Choroid plexus epithelial cell (primary cell): ENCODE measurements around the gene SLC6A14.
A peak's percentile ranks its signal among the peaks of the same experiment; 100 is the strongest.

ENCODE experiments used
- DNase-seq: peaks from one replicate; pipeline ENCODE4 v3.0.0-alpha.2; 2010; ENCODE audit warnings: low read depth
- H3K4me3 ChIP-seq: 2 replicates; pipeline ENCODE4 v1.5.1; 2011; ENCODE audit warnings: low read depth, mild to moderate bottlenecking, control low read depth, low read length, moderate library complexity
- TF ChIP-seq, protein P1 (sequence below): conservative IDR thresholded peaks from 2 replicates; pipeline ENCODE4 v1.5.1; 2011; ENCODE audit warnings: low read depth, mild to moderate bottlenecking, control low read depth, inconsistent platforms, low read length, moderate library complexity

The SLC6A14 gene

DNA sequence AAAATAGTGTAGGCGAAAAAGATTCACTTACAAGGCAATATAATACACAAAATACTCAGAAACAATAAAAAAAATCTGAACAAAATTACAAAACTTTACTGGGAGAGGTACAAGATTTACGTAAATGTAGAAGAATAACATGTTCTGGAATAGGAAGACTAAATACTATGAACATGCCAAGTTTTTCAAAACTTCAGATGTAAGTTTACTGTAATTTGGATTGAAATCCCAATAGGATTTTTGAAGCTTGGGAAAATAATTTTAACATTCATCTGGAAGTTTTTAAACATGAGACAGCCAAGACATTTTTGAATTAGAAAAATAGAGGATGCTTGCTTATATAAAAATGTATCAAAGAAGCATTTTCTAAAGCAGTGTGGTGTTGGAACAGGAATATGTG, 56.9 kb downstream of the SLC6A14 start:
- TF ChIP-seq, protein P1, sequence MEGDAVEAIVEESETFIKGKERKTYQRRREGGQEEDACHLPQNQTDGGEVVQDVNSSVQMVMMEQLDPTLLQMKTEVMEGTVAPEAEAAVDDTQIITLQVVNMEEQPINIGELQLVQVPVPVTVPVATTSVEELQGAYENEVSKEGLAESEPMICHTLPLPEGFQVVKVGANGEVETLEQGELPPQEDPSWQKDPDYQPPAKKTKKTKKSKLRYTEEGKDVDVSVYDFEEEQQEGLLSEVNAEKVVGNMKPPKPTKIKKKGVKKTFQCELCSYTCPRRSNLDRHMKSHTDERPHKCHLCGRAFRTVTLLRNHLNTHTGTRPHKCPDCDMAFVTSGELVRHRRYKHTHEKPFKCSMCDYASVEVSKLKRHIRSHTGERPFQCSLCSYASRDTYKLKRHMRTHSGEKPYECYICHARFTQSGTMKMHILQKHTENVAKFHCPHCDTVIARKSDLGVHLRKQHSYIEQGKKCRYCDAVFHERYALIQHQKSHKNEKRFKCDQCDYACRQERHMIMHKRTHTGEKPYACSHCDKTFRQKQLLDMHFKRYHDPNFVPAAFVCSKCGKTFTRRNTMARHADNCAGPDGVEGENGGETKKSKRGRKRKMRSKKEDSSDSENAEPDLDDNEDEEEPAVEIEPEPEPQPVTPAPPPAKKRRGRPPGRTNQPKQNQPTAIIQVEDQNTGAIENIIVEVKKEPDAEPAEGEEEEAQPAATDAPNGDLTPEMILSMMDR: no peak
- no peak for DNase-seq
- no peak overlapping the region for H3K4me3 ChIP-seq

DNA sequence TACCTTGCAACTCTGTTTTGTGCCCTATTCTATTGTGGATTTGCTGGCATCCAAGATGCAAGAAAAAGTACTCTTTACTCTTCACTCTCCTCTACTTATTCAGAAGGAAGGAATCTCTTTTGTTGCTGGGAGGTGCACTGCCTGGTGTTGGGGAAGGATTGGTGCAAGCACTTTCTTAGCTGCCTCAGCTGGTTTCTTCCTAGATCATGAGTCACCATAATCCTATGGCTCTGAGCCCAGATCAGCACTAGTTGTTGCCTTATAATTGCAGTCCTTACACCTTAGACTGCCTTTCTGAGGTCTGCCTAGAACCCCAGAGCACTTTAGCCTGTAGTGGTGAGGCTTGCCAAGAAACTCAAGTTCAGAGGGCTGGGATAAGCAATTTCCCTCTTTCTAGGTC, 63.4 kb downstream of the SLC6A14 start:
- TF ChIP-seq, protein P1: no peak
- peak; percentile 25 for DNase-seq
- no peak overlapping the region for H3K4me3 ChIP-seq
